Lower leg skin (tissue), 4 donors: Measurements from ENCODE around the gene ALG9. TPM values are rescaled to one million over a fixed set of nuclear protein-coding genes. Genes with fewer than 3 reads are reported as not detected.
"Not testable (repeated sequence)": the region's sequence is repeated elsewhere in the genome, so short reads cannot be mapped to it uniquely, and the experiment has no call there.

Experiments used
- DNase-seq, 2 donors: peaks; one replicate each; pipeline ENCODE4 v3.0.0-alpha.2; 2019; ENCODE audit warnings: low spot score in 2 of 2
- H3K4me3 ChIP-seq: fragments of 200-600 bp; sonication (generic); 2 replicates; pipeline ENCODE4 v1.5.1; 2017; ENCODE audit warnings: mild to moderate bottlenecking, low read depth; ENCODE audit not compliant: poor library complexity, severe bottlenecking
- POLR2A ChIP-seq, 2 donors: fragments of 450-650 bp; IDR thresholded peaks; one replicate each; pipeline ENCODE4 v1.6.1; 2016 to 2017; ENCODE audit warnings: antibody characterized with exemption in 2 of 2, mild to moderate bottlenecking in 1 of 2, moderate library complexity in 1 of 2
- WGBS, 2 donors: methylation state at CpG; one replicate each; pipeline ENCODE4 v1.1.5; 2018; 5-methylcytosine and 5-hydroxymethylcytosine counted together
- intact Hi-C: fragments of 100-400 bp; cut with DNase I; formaldehyde crosslinking; loops from one replicate; pipeline ENCODE4 v1.15.0; 2023; ENCODE audit warnings: low total_unique reads
- total RNA-seq, 4 donors: library from RNA; depleted of rRNA; stranded (reverse); fragments of >200 nt; gene quantifications; one replicate each; pipeline ENCODE4 v1.1.0, GENCODE V29; 2016
- TF ChIP-seq, protein P1 (sequence below), 3 donors: fragments of 450-650 bp; IDR thresholded peaks; one replicate each; pipeline ENCODE4 v1.5.1; 2016; ENCODE audit warnings: antibody characterized with exemption in 3 of 3, mild to moderate bottlenecking in 3 of 3, moderate library complexity in 2 of 3

ALG9 gene
- total RNA-seq, 4 donors from 2014 or later = 24.4 to 38.1 (median 29.0) TPM

DNA sequence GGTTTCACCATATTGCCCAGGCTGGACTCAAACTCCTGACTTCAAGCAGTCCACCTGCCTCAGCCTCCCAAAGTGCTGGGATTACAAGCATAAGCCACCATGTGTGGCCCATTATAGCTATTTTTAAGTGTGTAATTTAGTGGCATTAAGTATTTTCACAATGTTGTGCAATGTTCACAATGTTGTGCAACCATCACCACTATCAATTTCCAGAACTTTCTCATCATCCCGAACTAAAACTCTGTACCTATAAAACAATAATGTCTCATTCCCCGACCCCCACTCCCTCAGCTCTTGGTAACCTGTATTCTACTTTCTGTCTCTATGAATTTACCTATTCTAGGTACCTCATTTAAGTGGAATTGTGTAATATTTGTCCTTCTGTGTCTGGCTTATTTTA is 15.5 kb upstream of the ALG9 start:
- TF ChIP-seq, protein P1, sequence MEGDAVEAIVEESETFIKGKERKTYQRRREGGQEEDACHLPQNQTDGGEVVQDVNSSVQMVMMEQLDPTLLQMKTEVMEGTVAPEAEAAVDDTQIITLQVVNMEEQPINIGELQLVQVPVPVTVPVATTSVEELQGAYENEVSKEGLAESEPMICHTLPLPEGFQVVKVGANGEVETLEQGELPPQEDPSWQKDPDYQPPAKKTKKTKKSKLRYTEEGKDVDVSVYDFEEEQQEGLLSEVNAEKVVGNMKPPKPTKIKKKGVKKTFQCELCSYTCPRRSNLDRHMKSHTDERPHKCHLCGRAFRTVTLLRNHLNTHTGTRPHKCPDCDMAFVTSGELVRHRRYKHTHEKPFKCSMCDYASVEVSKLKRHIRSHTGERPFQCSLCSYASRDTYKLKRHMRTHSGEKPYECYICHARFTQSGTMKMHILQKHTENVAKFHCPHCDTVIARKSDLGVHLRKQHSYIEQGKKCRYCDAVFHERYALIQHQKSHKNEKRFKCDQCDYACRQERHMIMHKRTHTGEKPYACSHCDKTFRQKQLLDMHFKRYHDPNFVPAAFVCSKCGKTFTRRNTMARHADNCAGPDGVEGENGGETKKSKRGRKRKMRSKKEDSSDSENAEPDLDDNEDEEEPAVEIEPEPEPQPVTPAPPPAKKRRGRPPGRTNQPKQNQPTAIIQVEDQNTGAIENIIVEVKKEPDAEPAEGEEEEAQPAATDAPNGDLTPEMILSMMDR (IDR thresholded peaks at IDR 0.05) = no peak
- no peak for TF ChIP-seq POLR2A (IDR thresholded peaks at IDR 0.05)
- no peak for DNase-seq
- 86 to 91% methylated on average over 2 of the region's 2 CpGs for WGBS, 2 donors
- H3K4me3 ChIP-seq = no peak overlapping the region
- intact Hi-C loops = no loop called here

DNA sequence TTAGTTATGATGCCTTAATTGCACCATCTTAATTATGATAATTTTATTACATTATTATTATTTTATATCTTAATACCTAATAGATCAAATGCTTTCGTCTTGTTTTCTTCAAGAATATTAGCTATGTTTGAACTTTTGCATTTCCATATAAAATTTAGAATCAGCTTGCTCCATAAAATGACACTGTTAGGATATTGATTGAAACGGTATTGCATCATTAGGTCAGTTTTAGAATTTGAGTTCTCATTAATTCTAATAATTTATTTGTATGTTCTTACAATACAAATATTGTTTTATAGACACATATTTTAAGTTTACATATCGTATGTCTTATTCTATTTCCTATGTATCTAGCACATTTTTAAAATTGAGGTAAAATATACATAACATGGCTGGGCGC is 14.7 kb upstream of the ALG9 start:
- 73 to 95% methylated on average over 4 of the region's 4 CpGs for WGBS, 2 donors
- intact Hi-C loops = no loop called here
- TF ChIP-seq, protein P1 (IDR thresholded peaks at IDR 0.05) = no peak
- no peak for TF ChIP-seq POLR2A (IDR thresholded peaks at IDR 0.05)
- no peak for DNase-seq
- H3K4me3 ChIP-seq = no peak overlapping the region

DNA sequence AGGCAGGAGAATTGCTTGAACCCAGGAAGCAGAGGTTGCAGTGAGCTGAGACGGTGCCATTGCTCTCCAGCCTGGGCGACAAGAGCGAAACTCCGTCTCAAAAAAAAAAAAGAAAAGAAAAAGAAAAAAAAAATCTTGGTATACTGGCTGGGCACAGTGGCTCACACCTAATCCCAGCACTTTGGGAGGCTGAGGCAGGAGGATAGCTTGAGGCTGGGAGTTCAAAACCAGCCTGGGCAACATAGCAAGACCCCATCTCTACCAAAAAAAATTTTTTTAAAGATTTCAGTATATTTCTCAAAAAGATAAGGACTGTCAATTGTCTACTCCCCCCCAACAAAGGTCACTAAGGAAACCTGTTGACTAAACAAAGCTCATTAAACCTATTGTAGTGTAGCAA is 13.7 kb upstream of the ALG9 start:
- WGBS, 2 donors = 95 to 99% methylated on average over 4 of the region's 4 CpGs
- H3K4me3 ChIP-seq, intact Hi-C loops, DNase-seq: not testable (repeated sequence)

DNA sequence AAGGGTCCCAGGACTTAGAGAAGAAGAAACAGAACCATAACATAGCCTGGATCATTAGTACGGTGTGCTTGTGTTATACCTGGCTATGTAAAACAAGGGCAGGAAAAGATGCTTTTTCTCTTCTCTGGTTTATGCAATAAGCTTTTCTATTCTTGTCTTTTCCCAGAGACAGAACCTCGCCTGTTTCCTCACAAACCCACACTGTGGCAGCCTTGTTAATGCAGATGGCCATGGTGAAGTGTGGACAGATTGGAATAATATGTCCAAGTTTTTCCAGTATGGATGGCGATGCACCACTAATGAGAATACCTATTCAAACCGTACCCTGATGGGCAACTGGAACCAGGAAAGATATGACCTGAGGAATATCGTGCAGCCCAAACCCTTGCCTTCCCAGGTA is 10.8 kb upstream of the ALG9 start:
- TF ChIP-seq, protein P1 (IDR thresholded peaks at IDR 0.05) = no peak
- TF ChIP-seq POLR2A (IDR thresholded peaks at IDR 0.05) = no peak
- intact Hi-C loops = no loop called here
- 89 to 95% methylated on average over 5 of the region's 5 CpGs for WGBS, 2 donors
- no peak for DNase-seq
- no peak overlapping the region for H3K4me3 ChIP-seq

DNA sequence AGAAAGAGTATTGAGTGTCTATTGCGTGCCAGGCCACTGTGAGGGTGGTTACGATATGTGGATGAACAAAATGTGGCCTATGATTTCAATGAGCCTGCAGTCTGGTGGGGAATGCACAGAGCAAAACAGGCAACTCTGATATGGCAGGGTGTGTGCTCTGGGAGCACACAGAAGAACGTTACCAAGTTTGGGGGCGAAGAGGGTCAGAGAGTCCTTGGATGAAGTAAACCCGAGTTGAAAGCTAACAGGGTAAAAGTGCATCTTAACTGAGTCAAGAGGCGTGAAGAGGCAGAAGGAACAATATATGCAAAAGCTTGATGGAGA is 8.2 kb upstream of the ALG9 start:
- no peak for TF ChIP-seq POLR2A (IDR thresholded peaks at IDR 0.05)
- TF ChIP-seq, protein P1 (IDR thresholded peaks at IDR 0.05) = no peak
- 42 to 55% methylated on average over 6 of the region's 6 CpGs for WGBS, 2 donors
- no peak for DNase-seq
- intact Hi-C loops = no loop called here
- H3K4me3 ChIP-seq = peak overlapping the region; percentile 49

DNA sequence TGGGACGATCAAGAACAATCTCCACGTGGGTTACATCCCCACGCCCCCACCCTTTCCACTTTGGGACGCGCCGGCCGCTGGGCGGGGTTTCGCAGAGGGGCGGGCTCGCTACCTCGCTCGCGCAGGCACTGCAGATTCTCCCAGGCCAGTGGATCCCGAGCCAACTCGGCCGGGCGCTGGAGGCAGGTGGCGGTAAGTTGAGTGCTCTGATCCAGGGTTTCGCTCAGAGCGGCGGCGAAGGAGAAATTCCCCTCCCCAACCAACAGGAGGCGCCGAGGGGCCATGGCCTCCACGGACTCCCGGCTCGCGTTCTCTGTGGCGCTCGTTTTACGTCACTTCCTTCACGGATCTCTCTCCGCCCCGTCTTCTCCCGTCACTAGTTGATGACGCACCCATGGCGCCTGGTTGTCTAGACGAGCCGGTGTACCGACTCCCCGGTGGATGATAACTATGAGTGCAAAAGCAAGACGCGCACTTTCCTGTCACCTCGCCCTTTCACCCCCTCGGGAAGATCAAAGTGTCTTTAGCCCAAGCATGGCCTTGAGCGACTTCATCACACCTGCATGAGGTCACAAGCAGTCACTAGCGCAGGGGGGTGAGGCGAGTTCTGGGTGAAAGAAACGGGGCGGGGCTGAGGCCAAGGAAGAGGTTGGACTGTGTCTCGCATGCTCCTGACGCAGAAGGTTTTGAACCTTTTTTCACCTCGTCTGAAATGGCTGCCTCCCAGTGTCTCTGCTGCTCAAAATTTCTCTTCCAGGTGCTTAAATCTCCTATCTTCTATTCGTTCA is 7.7 kb upstream of the ALG9 start, which contains the start of the genes CFAP68 and FDXACB1:
TSS of gene CFAP68 (plus strand) at position 693 of the 788 bp plus-strand sequence. CDS start at position 713, 20 bp downstream.
TSS of gene FDXACB1 (minus strand) at position 317 of the 788 bp plus-strand sequence. CDS start at position 284, 33 bp downstream.
- DNase-seq = peak; percentile 97 to 99
- peak within 1 kb of the TSS; percentile 49 for H3K4me3 ChIP-seq
- 0 to 1% methylated on average over 48 of the region's 55 CpGs for WGBS, 2 donors
- intact Hi-C loops = no loop called here
- TF ChIP-seq, protein P1 (IDR thresholded peaks at IDR 0.05) = peak in 2 of 3 donors; percentile 25 to 96
- TF ChIP-seq POLR2A (IDR thresholded peaks at IDR 0.05) = no peak
